Fibroblast of lung (primary cell): Measurements from ENCODE around the gene KCTD13. TPM values are rescaled to one million over a fixed set of nuclear protein-coding genes. Genes with fewer than 3 reads are reported as not detected.

Source experiments
- DNase-seq, 2 donors: peaks; one replicate each; pipeline versions ENCODE4 v3.0.0 to v3.0.0-alpha.2; 2010; ENCODE audit warnings: low read depth in 2 of 2
- H2AFZ ChIP-seq: 2 replicates; pipeline ENCODE4 v1.5.1; 2012; ENCODE audit warnings: low read length, control low read depth, inconsistent platforms
- H3K27ac ChIP-seq: 2 replicates; pipeline ENCODE4 v1.5.1; 2011; ENCODE audit warnings: low read length, control low read depth; ENCODE audit not compliant: insufficient read depth
- H3K27me3 ChIP-seq: 2 replicates; pipeline ENCODE4 v1.5.1; 2011; ENCODE audit warnings: mild to moderate bottlenecking, low read length; ENCODE audit not compliant: control insufficient read depth, insufficient read depth
- H3K36me3 ChIP-seq: 2 replicates; pipeline ENCODE4 v1.5.1; 2011; ENCODE audit warnings: low read length; ENCODE audit not compliant: control insufficient read depth, insufficient read depth
- H3K4me1 ChIP-seq: 2 replicates; pipeline ENCODE4 v1.5.1; 2011; ENCODE audit warnings: low read length; ENCODE audit not compliant: control insufficient read depth, insufficient read depth; ENCODE audit errors: extremely low read depth
- H3K4me2 ChIP-seq: 2 replicates; pipeline ENCODE4 v1.5.1; 2011; ENCODE audit warnings: low read length, control low read depth; ENCODE audit not compliant: insufficient read depth; ENCODE audit errors: extremely low read depth
- H3K4me3 ChIP-seq, 4 experiments: fragments of 200-600 bp in 1 of 4; sonication (generic) in 1 of 4; replicated peaks in 1 of 4; 2 replicates each; pipeline ENCODE4 v1.5.1; 2011 to 2016; ENCODE audit warnings: low read length in 4 of 4, low read depth in 3 of 4, mild to moderate bottlenecking in 3 of 4, control low read depth in 2 of 4, inconsistent platforms in 1 of 4, mixed read lengths in 1 of 4; ENCODE audit not compliant: insufficient read depth in 1 of 4; ENCODE audit errors: control extremely low read depth in 1 of 4
- H3K79me2 ChIP-seq: 2 replicates; pipeline ENCODE4 v1.5.1; 2012; ENCODE audit warnings: mild to moderate bottlenecking, low read length, inconsistent platforms; ENCODE audit not compliant: control insufficient read depth, insufficient read depth
- H3K9ac ChIP-seq: 2 replicates; pipeline ENCODE4 v1.5.1; 2011; ENCODE audit warnings: mild to moderate bottlenecking, low read length, control low read depth; ENCODE audit not compliant: insufficient read depth
- H3K9me3 ChIP-seq: 2 replicates; pipeline ENCODE4 v1.5.1; 2012; ENCODE audit warnings: low read depth, low read length; ENCODE audit not compliant: control insufficient read depth, insufficient read depth
- H4K20me1 ChIP-seq: 2 replicates; pipeline ENCODE4 v1.5.1; 2011; ENCODE audit warnings: low read length; ENCODE audit not compliant: control insufficient read depth, insufficient read depth; ENCODE audit errors: extremely low read depth
- EZH2 ChIP-seq: IDR thresholded peaks from 2 replicates; pipeline ENCODE4 v1.5.1; 2012; ENCODE audit warnings: low read length, control low read depth, mild to moderate bottlenecking; ENCODE audit errors: missing control alignments
- polyA plus RNA-seq, 2 donors: library from polyadenylated mRNA; depleted of rRNA in 1 of 2; stranded (reverse) in 1 of 2; unstranded in 1 of 2; fragments of >200 nt; gene quantifications; 2 replicates each; pipeline ENCODE4 v1.2.1, GENCODE V29; 2011 to 2012; ENCODE audit warnings: missing spikeins in 1 of 2
- total RNA-seq: library from RNA; depleted of rRNA; stranded (reverse); fragments of >200 nt; gene quantifications from 2 replicates; pipeline ENCODE4 v1.2.1, GENCODE V29; 2014
- TF ChIP-seq, protein P1 (sequence below), 2 donors: IDR thresholded peaks in 1 of 2; conservative IDR thresholded peaks in 1 of 2; 1 replicate in 1 of 2; 2 replicates in 1 of 2; pipeline ENCODE4 v1.5.1; 2011 to 2012; ENCODE audit warnings: low read length in 2 of 2, control low read depth in 1 of 2, inconsistent platforms in 1 of 2, low read depth in 1 of 2, mild to moderate bottlenecking in 1 of 2

KCTD13 gene
- total and polyA plus RNA-seq, 2 donors (not counting 1 experiment from before 2014, with no cell fraction given): 5.9 to 6.3 TPM

DNA sequence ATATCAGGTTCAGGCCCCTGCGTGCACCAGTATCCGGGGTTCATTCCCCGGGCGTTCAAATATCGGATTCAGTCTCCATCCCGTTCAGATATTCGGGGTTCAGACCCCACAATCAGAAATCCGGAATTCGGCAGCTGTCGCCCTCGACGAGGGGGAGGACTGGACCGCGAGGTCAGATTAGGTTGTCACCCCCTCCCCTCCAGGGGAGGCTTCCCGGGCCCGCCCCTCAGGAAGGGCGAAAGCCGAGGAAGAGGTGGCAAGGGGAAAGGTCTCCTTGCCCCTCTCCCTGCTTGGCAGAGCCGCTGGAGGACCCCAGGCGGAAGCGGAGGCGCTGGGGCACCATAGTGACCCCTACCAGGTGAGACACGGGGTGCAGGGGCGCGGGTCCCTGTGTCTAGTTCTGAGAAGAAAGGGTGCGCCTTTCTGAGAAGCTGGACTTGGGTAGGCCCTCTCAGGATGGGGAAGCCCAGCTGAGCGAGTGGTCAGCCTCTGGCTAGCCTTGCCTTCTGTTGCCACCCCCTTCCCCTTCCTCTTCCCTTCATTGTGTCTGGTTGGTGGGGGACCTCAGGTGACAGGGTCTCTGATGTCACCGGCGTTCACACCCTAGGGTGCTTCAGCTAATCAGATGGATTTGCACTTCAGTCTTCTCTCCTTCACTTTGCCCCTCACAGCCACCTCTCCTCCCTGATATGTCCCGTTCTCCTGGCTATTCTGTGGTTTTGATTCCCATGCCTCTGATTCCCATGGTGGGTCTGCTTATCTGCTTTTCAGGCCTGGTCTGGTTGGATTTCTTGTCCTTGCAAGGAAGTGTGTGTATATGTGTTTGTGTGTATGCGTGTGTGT is 48.5 kb upstream of the KCTD13 start:
- no peak overlapping the region for H2AFZ ChIP-seq
- H3K36me3 ChIP-seq: peaks cover 13% of the 10 kb centered on the region
- peaks cover 9% of the 10 kb centered on the region for H3K4me1 ChIP-seq
- peak in 1 of 2 donors; percentile 23 for DNase-seq
- peak overlapping the region; percentile 83 for H3K27ac ChIP-seq
- peak overlapping the region; percentile 95 for H3K4me2 ChIP-seq
- peaks cover 3% of the 10 kb centered on the region for H4K20me1 ChIP-seq
- TF ChIP-seq, protein P1, sequence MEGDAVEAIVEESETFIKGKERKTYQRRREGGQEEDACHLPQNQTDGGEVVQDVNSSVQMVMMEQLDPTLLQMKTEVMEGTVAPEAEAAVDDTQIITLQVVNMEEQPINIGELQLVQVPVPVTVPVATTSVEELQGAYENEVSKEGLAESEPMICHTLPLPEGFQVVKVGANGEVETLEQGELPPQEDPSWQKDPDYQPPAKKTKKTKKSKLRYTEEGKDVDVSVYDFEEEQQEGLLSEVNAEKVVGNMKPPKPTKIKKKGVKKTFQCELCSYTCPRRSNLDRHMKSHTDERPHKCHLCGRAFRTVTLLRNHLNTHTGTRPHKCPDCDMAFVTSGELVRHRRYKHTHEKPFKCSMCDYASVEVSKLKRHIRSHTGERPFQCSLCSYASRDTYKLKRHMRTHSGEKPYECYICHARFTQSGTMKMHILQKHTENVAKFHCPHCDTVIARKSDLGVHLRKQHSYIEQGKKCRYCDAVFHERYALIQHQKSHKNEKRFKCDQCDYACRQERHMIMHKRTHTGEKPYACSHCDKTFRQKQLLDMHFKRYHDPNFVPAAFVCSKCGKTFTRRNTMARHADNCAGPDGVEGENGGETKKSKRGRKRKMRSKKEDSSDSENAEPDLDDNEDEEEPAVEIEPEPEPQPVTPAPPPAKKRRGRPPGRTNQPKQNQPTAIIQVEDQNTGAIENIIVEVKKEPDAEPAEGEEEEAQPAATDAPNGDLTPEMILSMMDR (conservative IDR thresholded peaks at IDR 0.05 in 1 of 2, IDR thresholded peaks at IDR 0.05 in 1 of 2; ENCODE audit: low read depth in 1 of 2, low read length in 2 of 2): no peak
- TF ChIP-seq EZH2: no peak
- H3K9me3 ChIP-seq: no peaks in the 10 kb centered on the region
- H3K27me3 ChIP-seq: no peaks in the 10 kb centered on the region
- peak overlapping the region; percentile 89 to 98 (median 96) for H3K4me3 ChIP-seq
- peak overlapping the region; percentile 78 for H3K9ac ChIP-seq
- peaks cover 48% of the 10 kb centered on the region for H3K79me2 ChIP-seq

DNA sequence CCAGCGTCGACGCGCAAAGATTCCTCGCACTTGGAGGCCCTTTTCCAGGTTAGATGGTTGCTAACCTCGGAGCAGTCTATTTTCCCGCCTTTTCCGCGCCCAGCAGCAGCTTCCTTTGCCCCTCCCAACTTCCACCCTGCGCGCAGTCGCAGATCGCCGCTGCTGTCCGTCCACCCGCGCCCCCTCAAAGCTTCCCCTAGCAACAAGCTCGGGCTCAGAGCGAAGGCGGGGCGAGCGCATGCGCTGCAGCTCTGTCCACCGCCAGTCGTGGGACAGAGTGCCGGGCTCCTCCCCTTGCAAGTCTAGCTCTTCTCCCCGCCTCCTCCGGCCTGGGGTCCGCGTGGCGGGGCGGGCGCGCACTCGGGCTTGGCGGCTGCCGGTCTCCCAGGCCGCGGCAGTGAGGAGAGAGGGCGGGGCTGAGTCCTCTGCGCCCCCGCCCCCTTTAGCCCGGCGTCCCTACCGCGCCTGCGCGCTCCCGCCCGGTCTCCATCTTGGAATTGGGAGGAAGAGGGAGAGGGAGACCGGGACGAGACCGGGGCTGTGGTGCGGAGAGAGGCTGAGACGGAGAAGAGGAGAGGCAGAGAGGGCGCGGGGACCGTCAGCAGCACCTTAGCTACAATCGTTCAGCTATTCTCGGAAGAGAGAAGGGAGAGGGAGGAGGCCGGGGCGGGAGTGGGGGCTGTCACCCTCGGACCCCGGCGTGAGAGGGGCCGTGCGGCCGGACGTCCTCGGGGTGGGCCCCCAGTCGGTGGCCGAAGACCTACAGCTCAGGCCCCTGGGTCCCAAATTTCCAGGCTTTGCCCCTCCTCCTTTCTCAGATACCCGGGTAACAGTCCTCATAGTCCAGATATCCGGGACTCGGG is 47.6 kb upstream of the KCTD13 start, which contains the start of gene TAOK2:
Gene TAOK2 (plus strand): TSS at position 485 of the 863 bp plus-strand sequence. CDS start 3,905 bp downstream, outside the sequence.
- Histone ChIP-seq H4K20me1 (peaks cover 3% of the 10 kb centered on the region), H3K9me3 (no peaks in the 10 kb centered on the region), H2AFZ (peak within 1 kb of the TSS; percentile 84), H3K4me1 (peaks cover 9% of the 10 kb centered on the region), H3K27me3 (no peaks in the 10 kb centered on the region), H3K4me3 (peak within 1 kb of the TSS; percentile 89 to 98 (median 96)), H3K27ac (peak within 1 kb of the TSS; percentile 83), H3K9ac (peak within 1 kb of the TSS; percentile 78), H3K79me2 (peaks cover 48% of the 10 kb centered on the region), H3K36me3 (peaks cover 8% of the 10 kb centered on the region), H3K4me2 (peak within 1 kb of the TSS; percentile 95)
- TF ChIP-seq, protein P1 (conservative IDR thresholded peaks at IDR 0.05 in 1 of 2, IDR thresholded peaks at IDR 0.05 in 1 of 2; ENCODE audit: low read depth in 1 of 2, low read length in 2 of 2): no peak
- peak; percentile 99 for DNase-seq

DNA sequence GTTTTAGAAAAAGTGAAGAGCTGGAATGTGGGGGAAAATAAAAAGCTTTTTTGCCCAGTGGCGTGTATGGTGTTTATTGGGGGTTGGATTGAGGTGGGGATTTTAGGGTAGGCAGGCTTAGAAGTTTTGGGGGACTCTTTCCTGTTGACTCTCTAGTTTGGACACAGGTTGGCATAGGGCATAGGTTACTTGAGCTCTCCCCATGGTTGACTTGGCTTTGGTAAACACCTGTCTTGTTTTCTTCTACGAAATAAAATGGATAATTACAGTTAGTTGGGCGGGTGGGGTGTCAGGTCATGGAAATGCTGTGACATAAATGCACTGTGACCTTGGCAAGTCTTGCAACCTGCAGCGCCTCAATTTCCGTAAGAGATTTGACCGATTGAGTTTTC is 47.0 kb upstream of the KCTD13 start:
- Histone ChIP-seq H3K4me1 (peaks cover 9% of the 10 kb centered on the region), H2AFZ (peak overlapping the region; percentile 22), H3K9me3 (no peaks in the 10 kb centered on the region), H3K27ac (peak overlapping the region; percentile 24), H3K9ac (no peak overlapping the region), H3K4me3 (no peak overlapping the region), H3K4me2 (no peak overlapping the region), H3K79me2 (peaks cover 42% of the 10 kb centered on the region), H3K36me3 (peaks cover 7% of the 10 kb centered on the region), H3K27me3 (no peaks in the 10 kb centered on the region), H4K20me1 (peaks cover 3% of the 10 kb centered on the region)
- TF ChIP-seq, protein P1 (conservative IDR thresholded peaks at IDR 0.05 in 1 of 2, IDR thresholded peaks at IDR 0.05 in 1 of 2; ENCODE audit: low read depth in 1 of 2, low read length in 2 of 2): no peak
- no peak for TF ChIP-seq EZH2
- DNase-seq: no peak
